HCT116 (cell line): ENCODE data around the gene EIF3B. TPM values are rescaled to one million over a fixed set of nuclear protein-coding genes. Genes with fewer than 3 reads are reported as not detected.

ENCODE experiments used
- ATAC-seq: fragments of 200-7000 bp; cut with Tn5 transposase; 2 replicates; pipeline ENCODE4 v1.9.1; 2020; ENCODE audit warnings: mild to moderate bottlenecking, moderate library complexity
- BruUV-seq: library from RNA; stranded (reverse); fragments of 400-500 nt; replicated peaks from 2 replicates; lab custom pipeline; 2021; lab: Mats Ljungman, UMichigan
- CTCF ChIA-PET: fragments of 300-600 bp; sonication (Branson Sonifier 250); formaldehyde crosslinking; loops from one replicate; lab custom pipeline; 2021; ENCODE audit warnings: antibody characterized with exemption; lab: Charles Lee
- POLR2A ChIA-PET: fragments of 300-600, 350-600 bp; sonication (Branson Sonifier 250); formaldehyde crosslinking; loops from one replicate; lab custom pipeline; 2021; ENCODE audit warnings: antibody characterized with exemption; lab: Charles Lee
- RAD21 ChIA-PET, 2 experiments: fragments of 300-600 bp; sonication (Branson Sonifier 250); formaldehyde crosslinking; loops; one replicate each; lab custom pipeline; 2023; ENCODE audit warnings: low total read pairs in 2 of 2; ENCODE audit not compliant: uncharacterized antibody in 2 of 2, unreplicated experiment in 2 of 2, low non-redundant PET in 1 of 2; lab: Charles Lee
- DNase-seq: peaks from one replicate; pipeline ENCODE4 v3.0.0-alpha.2; 2010; ENCODE audit warnings: low read depth, low spot score
- H2AFZ ChIP-seq: fragments of 200-600 bp; shearing (Covaris generic), sonication (generic); 2 replicates; pipeline ENCODE4 v1.6.1; 2017; ENCODE audit warnings: low read depth, mixed run types, mixed read lengths, antibody characterized with exemption, low read length; ENCODE audit not compliant: poor library complexity, severe bottlenecking
- H3K27ac ChIP-seq: 2 replicates; pipeline ENCODE4 v1.5.1; 2012; ENCODE audit warnings: low read depth, low read length
- H3K27me3 ChIP-seq: fragments of 200-600 bp; sonication (generic); 2 replicates; pipeline ENCODE4 v1.6.1; 2016; ENCODE audit warnings: mixed run types, low read length, mixed read lengths; ENCODE audit not compliant: insufficient read depth
- H3K36me3 ChIP-seq, 2 experiments: fragments of 200-500 bp in 1 of 2; fragments of 200-600 bp in 1 of 2; sonication (Bioruptor generic) in 1 of 2; sonication (generic) in 1 of 2; 2 replicates each; pipeline versions ENCODE4 v1.5.1 to v1.6.1; 2014 to 2016; ENCODE audit warnings: low read length in 2 of 2, inconsistent platforms in 1 of 2, mixed read lengths in 1 of 2, mixed run types in 1 of 2; ENCODE audit not compliant: insufficient read depth in 2 of 2, control insufficient read depth in 1 of 2
- H3K4me1 ChIP-seq, 2 experiments: fragments of 200-600 bp in 1 of 2; sonication (generic) in 1 of 2; 2 replicates each; pipeline versions ENCODE4 v1.5.1 to v1.6.1; 2012 to 2017; ENCODE audit warnings: low read length in 2 of 2, inconsistent platforms in 1 of 2, mild to moderate bottlenecking in 1 of 2, mixed read lengths in 1 of 2, mixed run types in 1 of 2, moderate library complexity in 1 of 2; ENCODE audit not compliant: insufficient read depth in 2 of 2, control insufficient read depth in 1 of 2
- H3K4me2 ChIP-seq: fragments of 200-600 bp; sonication (generic); 2 replicates; pipeline ENCODE4 v1.6.1; 2017; ENCODE audit warnings: mixed run types, low read length, mixed read lengths
- H3K4me3 ChIP-seq, 2 experiments: fragments of 200-600 bp in 1 of 2; sonication (generic) in 1 of 2; replicated peaks in 1 of 2; 2 replicates each; pipeline ENCODE4 v1.5.1; 2011 to 2016; ENCODE audit warnings: low read length in 2 of 2, control low read depth in 1 of 2, low read depth in 1 of 2, mild to moderate bottlenecking in 1 of 2, mixed read lengths in 1 of 2, mixed run types in 1 of 2
- H3K79me2 ChIP-seq: fragments of 200-600 bp; sonication (generic); 2 replicates; pipeline ENCODE4 v1.6.1; 2017; ENCODE audit warnings: mild to moderate bottlenecking, mixed run types, low read length, moderate library complexity, mixed read lengths; ENCODE audit not compliant: insufficient read depth
- H3K9ac ChIP-seq: fragments of 200-600 bp; sonication (generic); 2 replicates; pipeline ENCODE4 v1.6.1; 2016; ENCODE audit warnings: low read length, mixed read lengths
- H3K9me2 ChIP-seq: fragments of 200-600 bp; sonication (generic), shearing (Covaris generic); 2 replicates; pipeline ENCODE4 v1.6.1; 2017; ENCODE audit warnings: mixed run types, mild to moderate bottlenecking, moderate library complexity; ENCODE audit not compliant: insufficient read depth
- H3K9me3 ChIP-seq, 2 experiments: fragments of 200-500 bp in 1 of 2; fragments of 200-600 bp in 1 of 2; sonication (Bioruptor generic) in 1 of 2; sonication (generic) in 1 of 2; 2 replicates each; pipeline ENCODE4 v1.6.1; 2014 to 2017; ENCODE audit warnings: low read length in 2 of 2, mixed read lengths in 2 of 2, inconsistent platforms in 1 of 2, low read depth in 1 of 2, mild to moderate bottlenecking in 1 of 2, mixed run types in 1 of 2, moderate library complexity in 1 of 2; ENCODE audit not compliant: control insufficient read depth in 1 of 2, insufficient read depth in 1 of 2
- H4K20me1 ChIP-seq: fragments of 200-600 bp; sonication (generic), shearing (Covaris generic); 2 replicates; pipeline ENCODE4 v1.6.1; 2017; ENCODE audit warnings: mixed run types, mild to moderate bottlenecking, moderate library complexity; ENCODE audit not compliant: insufficient read depth
- CEBPB ChIP-seq: IDR thresholded peaks from 2 replicates; pipeline ENCODE4 v1.6.1; 2012; ENCODE audit warnings: low read depth
- EGR1 ChIP-seq: IDR thresholded peaks from 2 replicates; pipeline ENCODE4 v1.6.1; 2012; ENCODE audit warnings: low read depth
- EZH2 ChIP-seq: fragments of 200-600 bp; sonication (generic); IDR thresholded peaks from 2 replicates; pipeline ENCODE4 v1.6.1; 2017; ENCODE audit warnings: antibody characterized with exemption, mixed run types
- EZH2phosphoT487 ChIP-seq: fragments of 200-600 bp; IDR thresholded peaks from 2 replicates; pipeline ENCODE4 v1.6.1; 2018; ENCODE audit warnings: antibody characterized with exemption, borderline replicate concordance
- FOSL1 ChIP-seq: IDR thresholded peaks from 2 replicates; pipeline ENCODE4 v1.6.1; 2012; ENCODE audit warnings: low read depth
- POLR2A ChIP-seq: IDR thresholded peaks from 2 replicates; pipeline ENCODE4 v1.7.0; 2011; ENCODE audit warnings: borderline replicate concordance; ENCODE audit not compliant: insufficient read depth, insufficient read length; ENCODE audit errors: extremely low read depth
- POLR2AphosphoS5 ChIP-seq: IDR thresholded peaks from 2 replicates; pipeline ENCODE4 v1.6.1; 2011; ENCODE audit warnings: mild to moderate bottlenecking, low read depth, low read length, moderate library complexity
- RAD21 ChIP-seq: IDR thresholded peaks from 2 replicates; pipeline ENCODE4 v1.6.1; 2012; ENCODE audit warnings: low read depth, mild to moderate bottlenecking
- SIN3A ChIP-seq: IDR thresholded peaks from 2 replicates; pipeline ENCODE4 v1.6.1; 2012; ENCODE audit warnings: low read depth
- SRF ChIP-seq: IDR thresholded peaks from 2 replicates; pipeline ENCODE4 v1.6.1; 2012; ENCODE audit warnings: low read depth
- ZBTB33 ChIP-seq: IDR thresholded peaks from 2 replicates; pipeline ENCODE4 v1.6.1; 2011; ENCODE audit warnings: mild to moderate bottlenecking, low read length, moderate library complexity; ENCODE audit not compliant: insufficient replicate concordance; ENCODE audit errors: extremely low read depth
- ZNF274 ChIP-seq: fragments of 200-500 bp; sonication (Bioruptor generic); IDR thresholded peaks from 2 replicates; pipeline ENCODE4 v1.6.1; 2014; ENCODE audit warnings: mild to moderate bottlenecking, low read depth, low read length, inconsistent platforms
- intact Hi-C: fragments of 100-400 bp; cut with micrococcal nuclease; formaldehyde crosslinking; loops from 2 replicates; pipeline ENCODE4 v1.10.0; 2022
- total RNA-seq: library from RNA; stranded (reverse); gene quantifications from one replicate; pipeline ENCODE4 v1.2.1, GENCODE V29; 2021; ENCODE audit not compliant: unreplicated experiment
- TF ChIP-seq, protein P1 (sequence below), 3 experiments: fragments of 200-600 bp in 1 of 3; sonication (generic) in 1 of 3; IDR thresholded peaks in 2 of 3; conservative IDR thresholded peaks in 1 of 3; 2 replicates each; pipeline ENCODE4 v1.5.1; 2012 to 2017; ENCODE audit warnings: low read depth in 2 of 3, low read length in 2 of 3, antibody characterized with exemption in 1 of 3, borderline replicate concordance in 1 of 3, control low read depth in 1 of 3, mild to moderate bottlenecking in 1 of 3, mixed read lengths in 1 of 3, mixed run types in 1 of 3, moderate library complexity in 1 of 3; ENCODE audit not compliant: insufficient read depth in 1 of 3

Gene EIF3B
- total RNA-seq, 1 experiment from 2014 or later, result 324 TPM

- Histone ChIP-seq H3K4me2 (no peak overlapping the region), H3K9ac (no peak overlapping the region), H2AFZ (no peak overlapping the region), H3K9me2 (no peaks in the 10 kb centered on the region), H3K4me1 (peaks cover 14 to 39% of the 10 kb centered on the region in 2 experiments), H3K79me2 (peaks cover 60% of the 10 kb centered on the region), H3K36me3 (no peaks in the 10 kb centered on the region), H3K27me3 (no peaks in the 10 kb centered on the region), H3K4me3 (no peak overlapping the region), H4K20me1 (no peaks in the 10 kb centered on the region), H3K27ac (no peak overlapping the region), H3K9me3 (no peaks in the 10 kb centered on the region)
- ATAC-seq (no peak), DNase-seq (no peak)
- ChIA-PET RAD21 (no interaction called here), POLR2A (no interaction called here), CTCF (no interaction called here)
- intact Hi-C loops, result no loop called here
- no peak for TF ChIP-seq FOSL1
- TF ChIP-seq EZH2, result no peak
- TF ChIP-seq CEBPB, result no peak
- TF ChIP-seq POLR2A, result no peak
- no peak for TF ChIP-seq POLR2AphosphoS5
- no peak for TF ChIP-seq SIN3A
- no peak for TF ChIP-seq EGR1
- no peak for TF ChIP-seq RAD21
- no peak for TF ChIP-seq SRF
- TF ChIP-seq, protein P1, sequence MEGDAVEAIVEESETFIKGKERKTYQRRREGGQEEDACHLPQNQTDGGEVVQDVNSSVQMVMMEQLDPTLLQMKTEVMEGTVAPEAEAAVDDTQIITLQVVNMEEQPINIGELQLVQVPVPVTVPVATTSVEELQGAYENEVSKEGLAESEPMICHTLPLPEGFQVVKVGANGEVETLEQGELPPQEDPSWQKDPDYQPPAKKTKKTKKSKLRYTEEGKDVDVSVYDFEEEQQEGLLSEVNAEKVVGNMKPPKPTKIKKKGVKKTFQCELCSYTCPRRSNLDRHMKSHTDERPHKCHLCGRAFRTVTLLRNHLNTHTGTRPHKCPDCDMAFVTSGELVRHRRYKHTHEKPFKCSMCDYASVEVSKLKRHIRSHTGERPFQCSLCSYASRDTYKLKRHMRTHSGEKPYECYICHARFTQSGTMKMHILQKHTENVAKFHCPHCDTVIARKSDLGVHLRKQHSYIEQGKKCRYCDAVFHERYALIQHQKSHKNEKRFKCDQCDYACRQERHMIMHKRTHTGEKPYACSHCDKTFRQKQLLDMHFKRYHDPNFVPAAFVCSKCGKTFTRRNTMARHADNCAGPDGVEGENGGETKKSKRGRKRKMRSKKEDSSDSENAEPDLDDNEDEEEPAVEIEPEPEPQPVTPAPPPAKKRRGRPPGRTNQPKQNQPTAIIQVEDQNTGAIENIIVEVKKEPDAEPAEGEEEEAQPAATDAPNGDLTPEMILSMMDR (IDR thresholded peaks at IDR 0.05 in 2 of 3, conservative IDR thresholded peaks at IDR 0.05 in 1 of 3; ENCODE audit: borderline replicate concordance in 1 of 3, insufficient read depth in 1 of 3, low read depth in 2 of 3, low read length in 2 of 3), result no peak
- no peak for TF ChIP-seq EZH2phosphoT487
- TF ChIP-seq ZBTB33, result no peak
- TF ChIP-seq ZNF274, result no peak
- BruUV-seq, result no TSS peak
These were observed 46.9 kb upstream of the EIF3B start for GRCh38 chr7:2307690-2308107.
